D341Med (cell line): Measurements from ENCODE around the gene ARHGAP26.

Source experiments
- DNase-seq: peaks from one replicate; pipeline ENCODE4 v3.0.0; 2012; ENCODE audit warnings: low spot score

ARHGAP26 gene

GRCh38 chr5:143019157-143019556, 249.0 kb downstream of the ARHGAP26 start:
- no peak for DNase-seq

GRCh38 chr5:143019614-143020515, 249.7 kb downstream of the ARHGAP26 start:
- peak; percentile 66 for DNase-seq

DNA sequence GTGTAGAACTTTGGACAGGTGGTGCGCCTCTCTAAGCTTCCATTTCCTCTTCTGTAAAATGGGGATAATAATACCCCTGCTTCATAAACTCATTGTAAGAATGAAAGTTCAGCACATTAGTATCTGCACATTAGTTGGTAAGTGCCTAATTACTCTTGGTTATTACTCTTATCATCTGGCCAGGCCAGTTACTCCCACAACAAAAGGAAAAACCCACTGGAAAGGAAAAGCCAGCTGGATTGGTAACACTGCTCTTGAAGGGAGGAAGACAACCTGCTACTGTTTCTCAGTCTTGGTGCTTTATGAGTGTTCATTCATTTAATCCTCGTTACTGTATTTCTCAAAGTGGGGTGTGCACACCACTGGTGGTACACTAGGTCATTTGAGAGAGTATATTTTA, 251.4 kb downstream of the ARHGAP26 start:
- DNase-seq = no peak

GRCh38 chr5:143023411-143024096, 253.4 kb downstream of the ARHGAP26 start:
- DNase-seq = no peak

GRCh38 chr5:143024228-143024920, 254.2 kb downstream of the ARHGAP26 start:
- peak; percentile 31 for DNase-seq

- no peak for DNase-seq
These were observed 255.2 kb downstream of the ARHGAP26 start for GRCh38 chr5:143025376-143025775.

GRCh38 chr5:143025971-143026370, 255.8 kb downstream of the ARHGAP26 start:
- no peak for DNase-seq

DNA sequence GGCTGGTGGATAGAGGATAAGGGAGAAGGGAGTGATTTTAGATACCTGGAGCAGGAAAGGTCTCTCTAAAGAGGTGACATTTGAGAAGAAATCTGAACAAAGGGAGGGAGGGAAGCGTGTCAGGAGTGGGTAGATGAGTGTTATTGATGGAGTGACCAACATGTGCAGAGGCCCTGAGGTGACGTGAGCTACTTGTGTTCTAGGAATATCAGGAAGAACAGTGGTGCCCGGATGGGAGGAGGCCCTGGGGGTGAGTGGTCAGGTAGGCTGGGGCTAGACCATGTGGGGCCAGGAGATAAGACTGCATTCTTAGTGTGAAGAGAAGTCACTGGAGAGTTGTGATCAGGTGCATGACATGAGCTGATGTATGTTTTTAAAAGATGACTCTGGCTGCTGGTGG, 256.2 kb downstream of the ARHGAP26 start:
- DNase-seq = no peak

DNA sequence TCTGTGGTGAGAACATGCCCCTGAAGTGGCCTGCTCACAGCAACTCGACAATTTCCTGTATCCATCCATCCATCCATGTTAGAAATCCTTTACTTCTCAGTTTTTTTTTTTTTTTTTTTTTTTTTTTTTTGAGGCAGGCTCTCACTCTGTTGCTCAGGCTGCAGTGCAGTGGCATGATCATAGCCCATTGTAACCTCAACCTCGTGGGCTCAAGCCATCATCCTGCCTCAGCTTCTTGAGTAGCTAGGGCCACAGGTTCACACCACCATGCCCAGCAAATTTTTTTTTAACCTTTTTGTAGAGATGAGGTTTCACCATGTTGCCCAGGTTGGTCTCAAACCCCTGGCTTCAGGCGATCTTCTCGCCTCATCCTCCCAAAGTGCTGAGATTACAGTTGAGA, 259.1 kb downstream of the ARHGAP26 start:
- no peak for DNase-seq

- DNase-seq = no peak
These were observed 260.2 kb downstream of the ARHGAP26 start for GRCh38 chr5:143030349-143030748.

DNA sequence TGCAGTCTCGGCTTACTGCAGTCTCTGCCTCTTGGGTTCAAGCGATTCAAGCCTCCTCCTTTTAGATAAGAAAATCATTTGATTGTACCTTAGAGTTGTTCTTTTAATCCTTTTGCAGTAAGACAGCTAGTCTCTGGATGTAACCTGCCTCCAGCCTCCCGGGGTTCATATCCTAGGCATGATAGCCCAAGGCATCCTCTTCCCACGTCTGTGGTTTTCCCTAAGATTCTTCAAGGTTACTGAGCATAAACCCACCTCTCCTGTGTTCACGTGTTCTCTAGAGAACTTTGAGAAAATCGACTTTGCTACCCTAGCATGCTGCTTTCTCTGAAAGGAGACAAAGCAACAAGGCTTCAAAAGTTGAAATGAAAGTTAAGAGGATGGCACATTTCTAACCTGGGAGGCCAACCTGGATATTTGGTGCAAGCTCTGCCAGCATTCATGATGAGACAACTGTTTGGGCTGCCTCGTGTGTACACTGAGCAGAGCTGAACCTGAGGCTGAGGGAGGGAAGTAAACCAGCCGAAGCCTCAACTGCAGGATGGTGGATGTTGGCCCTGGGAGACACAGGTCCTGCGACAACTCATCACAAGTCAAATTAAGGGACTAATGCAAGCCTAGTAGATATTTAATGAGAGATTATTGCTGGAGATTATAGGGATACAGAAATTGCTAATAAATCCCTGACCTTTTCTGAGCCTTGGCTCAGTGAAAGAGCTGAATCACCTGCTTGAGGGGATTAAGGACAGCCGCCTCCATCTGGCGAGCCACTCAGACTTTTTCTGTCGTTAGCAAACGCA, 261.8 kb downstream of the ARHGAP26 start:
- DNase-seq = peak; percentile 74

- no peak for DNase-seq
These were observed 262.3 kb downstream of the ARHGAP26 start for GRCh38 chr5:143032581-143032836.

DNA sequence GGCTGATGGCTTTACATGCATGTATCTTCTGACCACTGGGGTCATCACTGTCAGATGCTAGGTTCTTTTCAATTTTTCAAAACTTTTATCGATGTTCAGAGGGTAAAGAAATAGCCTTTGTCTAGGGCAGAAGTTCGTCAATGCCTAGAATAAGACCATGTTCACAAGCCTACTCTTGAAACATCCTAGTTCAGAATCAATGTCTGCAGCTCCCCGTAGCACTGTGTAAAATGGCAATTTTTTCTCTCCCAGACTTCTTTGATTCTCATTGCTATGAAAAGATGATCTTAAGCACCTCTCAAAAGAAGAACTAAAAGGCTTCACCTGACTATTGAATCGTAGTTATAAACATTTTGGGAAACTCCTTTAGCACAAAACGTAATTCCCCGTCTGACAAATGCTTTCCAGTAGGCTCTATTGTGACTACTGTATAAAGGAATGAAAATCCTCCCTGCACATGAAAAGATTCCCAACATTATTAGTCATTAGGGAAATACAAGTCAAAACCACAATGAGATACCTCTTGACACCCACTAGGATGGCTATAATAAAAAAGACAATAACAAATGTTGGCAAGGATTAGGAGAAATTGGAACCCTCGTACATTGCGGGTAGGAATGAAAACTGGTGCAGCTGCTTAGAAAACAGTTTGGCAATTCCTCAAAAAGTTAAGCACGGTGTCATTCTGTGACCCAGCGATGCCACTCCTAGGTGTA, 263.5 kb downstream of the ARHGAP26 start:
- no peak for DNase-seq

DNA sequence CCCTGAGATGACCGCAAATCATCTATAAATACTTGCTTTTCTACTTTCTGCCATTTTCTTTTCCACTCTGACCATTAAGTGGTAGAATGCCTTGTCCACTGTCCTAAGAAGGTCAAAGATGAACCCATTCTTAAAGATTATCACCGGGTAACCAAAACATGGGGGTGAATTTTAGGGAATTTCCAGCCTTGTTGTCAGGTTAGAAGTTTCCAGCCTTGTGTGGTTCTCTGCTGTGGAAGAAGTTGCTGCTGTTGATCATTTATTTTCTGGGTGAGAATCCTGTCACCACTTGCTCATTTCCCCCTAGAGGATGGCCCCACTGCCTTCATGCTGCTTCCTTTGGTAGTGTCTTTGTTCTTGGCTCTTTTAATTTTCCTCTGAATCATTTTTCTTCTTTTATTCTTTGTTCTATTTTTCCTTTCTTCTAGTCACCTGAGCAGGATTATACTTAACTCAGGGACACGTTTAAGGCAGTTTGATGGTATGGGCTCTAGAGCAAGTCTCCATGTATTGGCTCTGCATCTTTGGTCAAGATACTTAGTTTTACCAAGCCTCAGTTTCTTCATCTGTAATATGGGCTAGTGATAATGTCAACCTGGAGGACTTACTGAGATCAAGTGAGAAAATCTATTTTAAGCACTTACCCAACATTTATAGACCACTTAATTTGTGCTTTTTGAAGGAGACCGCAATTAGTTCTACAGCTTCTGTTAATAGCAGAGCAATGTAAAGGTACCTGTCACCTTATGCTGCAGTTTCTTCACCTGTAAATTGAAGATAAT, 266.2 kb downstream of the ARHGAP26 start:
- DNase-seq = no peak

DNA sequence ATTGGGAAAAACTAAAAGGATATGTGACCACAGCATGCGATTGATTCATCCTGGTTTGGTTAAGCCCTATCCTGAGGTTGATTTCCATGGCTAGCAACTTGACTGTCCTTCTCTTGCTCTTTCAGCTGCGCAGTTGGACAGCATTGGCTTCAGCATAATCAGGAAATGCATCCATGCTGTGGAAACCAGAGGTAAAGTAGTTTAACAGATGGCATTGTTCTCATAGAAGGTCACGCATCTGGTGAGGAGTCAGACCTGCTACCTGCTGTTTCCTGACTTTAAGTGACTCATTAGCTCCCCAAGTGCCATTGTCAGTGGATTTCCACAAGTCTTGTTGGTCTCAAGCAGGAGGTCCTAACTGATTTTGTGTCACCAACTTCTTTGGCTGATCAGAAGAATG, 266.9 kb downstream of the ARHGAP26 start:
- no peak for DNase-seq

DNA sequence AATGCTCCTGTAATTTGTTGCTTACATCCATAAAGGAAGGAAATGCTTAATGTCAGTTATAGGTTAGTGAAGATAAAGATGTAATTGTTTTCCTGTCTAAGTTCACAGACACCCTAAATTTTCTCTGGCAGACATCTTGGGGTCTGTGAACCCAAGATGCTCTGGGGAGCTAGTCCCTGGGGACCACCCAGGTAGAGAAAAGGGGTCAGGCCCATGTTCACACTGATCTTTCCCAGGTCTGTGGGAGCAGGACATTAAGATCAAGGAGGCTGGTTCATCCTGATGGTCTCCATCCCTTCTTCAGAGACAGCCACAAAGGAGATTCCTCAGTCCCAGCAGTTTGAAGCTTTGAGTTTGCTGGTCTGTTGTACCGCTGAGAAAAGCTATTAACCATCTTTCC, 267.5 kb downstream of the ARHGAP26 start:
- no peak for DNase-seq

DNA sequence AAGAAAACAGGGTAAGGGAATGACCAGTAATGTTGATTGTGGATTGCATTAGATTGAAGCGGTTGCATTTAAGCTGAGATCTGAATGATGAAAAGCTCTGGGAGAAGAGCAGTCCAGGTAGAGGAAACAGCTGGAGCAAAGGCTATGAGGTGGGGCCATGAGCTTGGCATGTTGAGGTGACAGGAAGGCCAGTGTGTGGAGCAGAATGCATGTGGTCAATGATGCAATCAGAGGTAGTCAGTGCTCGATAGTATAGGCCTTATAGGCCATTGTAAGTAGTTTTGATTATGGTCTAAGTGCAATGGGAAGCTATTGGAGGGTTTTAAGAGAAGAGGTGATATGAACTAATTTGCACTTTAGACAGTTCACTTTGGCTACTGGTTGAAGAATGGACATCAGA, 270.4 kb downstream of the ARHGAP26 start:
- DNase-seq = no peak

DNA sequence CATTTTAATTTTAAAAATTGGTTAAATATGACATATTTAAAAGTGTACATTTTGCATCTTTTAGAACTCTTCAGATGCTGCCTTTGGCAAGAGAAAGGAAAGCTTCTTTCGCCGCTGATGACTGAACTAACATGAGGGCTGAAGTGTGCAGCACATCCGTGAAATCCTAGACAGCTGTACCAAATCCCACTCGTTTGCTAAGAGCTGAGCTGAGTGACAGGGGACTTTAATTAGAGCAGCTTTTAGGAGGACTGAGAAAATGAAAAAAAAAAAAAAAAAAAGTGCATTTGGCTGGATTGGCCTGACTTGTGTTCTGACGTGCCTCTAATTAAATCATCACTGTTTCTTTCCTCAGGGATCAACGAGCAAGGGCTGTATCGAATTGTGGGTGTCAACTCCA, 271.3 kb downstream of the ARHGAP26 start:
- DNase-seq = peak; percentile 38

GRCh38 chr5:143041972-143042770, 272.0 kb downstream of the ARHGAP26 start:
- DNase-seq = no peak

DNA sequence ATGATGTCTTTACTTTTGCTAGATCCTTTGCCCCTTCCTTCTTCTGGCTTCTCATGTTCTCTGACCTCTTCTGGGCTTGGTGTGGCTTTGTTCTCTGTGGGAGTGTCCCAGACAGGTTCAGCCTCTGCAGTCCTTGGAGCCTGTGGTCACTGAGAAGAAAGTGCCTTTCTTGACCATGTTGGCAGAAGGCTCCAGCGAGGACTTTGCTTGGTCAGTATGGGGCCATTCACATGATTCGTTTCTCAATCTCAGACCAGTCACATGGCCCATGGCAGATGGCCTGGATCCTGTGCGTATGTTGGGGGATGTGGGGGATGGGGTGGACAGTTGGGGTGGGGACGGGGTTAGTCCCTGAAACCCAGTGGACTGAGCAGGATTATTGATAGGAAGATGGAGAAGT, 274.1 kb downstream of the ARHGAP26 start:
- DNase-seq = no peak
